Body of pancreas (tissue), 4 donors: Measurements from ENCODE around the gene LRP2BP.
"Not testable (repeated sequence)": the region's sequence is repeated elsewhere in the genome, so short reads cannot be mapped to it uniquely, and the experiment has no call there.

Experiments used
- CTCF ChIP-seq, 7 experiments: fragments of 450-650 bp in 4 of 7; fragments of 200-600 bp in 3 of 7; sonication (generic) in 3 of 7; IDR thresholded peaks; one replicate each; pipeline ENCODE4 v1.5.1; 2016 to 2019; ENCODE audit warnings: antibody characterized with exemption in 7 of 7
- POLR2A ChIP-seq, 3 donors: fragments of 450-650 bp; IDR thresholded peaks; one replicate each; pipeline ENCODE4 v1.6.1; 2016; ENCODE audit warnings: antibody characterized with exemption in 3 of 3, mild to moderate bottlenecking in 2 of 3

- TF ChIP-seq CTCF, POLR2A (IDR thresholded peaks at IDR 0.05): not testable (repeated sequence)
Observed at GRCh38 chr4:185325721-185326120, 70.0 kb downstream of the LRP2BP start.
